HG02970 (cell line): ENCODE measurements around the gene TNIP2.

ENCODE experiments used
- ATAC-seq: cut with Tn5 transposase; IDR thresholded peaks from one replicate; pipeline ENCODE4 v1.9.1; 2021; ENCODE audit warnings: mild to moderate bottlenecking, moderate library complexity, moderate number of reproducible peaks; ENCODE audit not compliant: unreplicated experiment, low FRiP score

The TNIP2 gene

DNA sequence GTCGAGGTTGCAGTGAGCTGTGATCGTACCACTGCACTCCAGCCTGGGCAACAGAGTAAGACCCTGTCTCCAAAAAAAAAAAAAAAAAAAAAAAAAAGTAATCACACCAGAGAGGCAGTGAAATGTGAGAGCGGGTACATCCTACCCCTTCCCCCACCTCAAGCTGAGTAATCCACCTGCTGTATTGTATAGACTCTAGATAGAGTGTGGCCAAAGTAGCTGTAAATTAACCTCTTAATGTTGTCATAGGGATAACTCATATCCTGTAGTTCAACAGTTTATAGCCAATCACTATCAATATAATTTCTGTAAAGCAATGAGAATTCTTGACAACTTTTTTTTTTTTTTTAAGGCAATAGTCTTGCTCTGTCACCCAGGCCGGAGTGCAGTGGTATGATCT is 30.8 kb downstream of the TNIP2 start:
- ATAC-seq: no peak

DNA sequence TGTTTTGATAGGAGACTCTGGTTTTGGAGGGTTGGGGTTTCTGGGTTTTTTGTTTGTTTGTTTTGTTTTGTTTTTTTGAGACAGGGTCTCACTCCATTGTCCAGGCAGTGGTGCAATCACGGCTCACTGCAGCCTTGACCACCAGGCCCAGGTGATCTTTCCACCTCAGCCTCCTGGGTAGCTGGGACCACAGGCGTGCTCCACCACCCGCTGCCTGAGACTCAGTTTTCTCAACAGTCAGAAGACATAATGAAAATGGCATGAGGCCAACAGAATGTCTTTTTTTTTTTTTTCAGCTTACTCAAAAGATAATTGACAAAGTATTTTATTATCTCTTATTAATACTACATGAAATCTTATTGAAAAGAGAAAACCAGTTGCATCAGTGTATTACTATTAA is 32.4 kb downstream of the TNIP2 start:
- ATAC-seq: no peak

DNA sequence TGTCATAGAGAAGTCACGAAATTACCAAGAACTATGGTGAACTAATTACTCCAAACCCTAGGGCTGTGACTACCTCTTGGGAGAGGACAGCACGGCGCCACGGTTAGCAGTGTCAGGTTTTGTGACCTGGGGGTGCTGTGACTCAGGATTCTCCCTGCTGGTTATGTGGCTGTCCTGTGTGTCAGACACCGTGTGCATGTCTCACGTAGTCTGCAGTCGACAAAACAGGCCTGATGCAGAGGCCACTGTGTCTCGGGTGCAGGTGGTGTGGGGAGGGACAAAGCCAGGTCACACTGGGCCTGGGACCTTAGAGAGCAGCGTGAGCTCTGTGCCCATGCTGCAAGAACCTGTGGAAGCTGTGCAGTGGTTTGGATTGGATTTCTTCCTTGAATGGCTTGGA is 34.1 kb downstream of the TNIP2 start:
- no peak for ATAC-seq

DNA sequence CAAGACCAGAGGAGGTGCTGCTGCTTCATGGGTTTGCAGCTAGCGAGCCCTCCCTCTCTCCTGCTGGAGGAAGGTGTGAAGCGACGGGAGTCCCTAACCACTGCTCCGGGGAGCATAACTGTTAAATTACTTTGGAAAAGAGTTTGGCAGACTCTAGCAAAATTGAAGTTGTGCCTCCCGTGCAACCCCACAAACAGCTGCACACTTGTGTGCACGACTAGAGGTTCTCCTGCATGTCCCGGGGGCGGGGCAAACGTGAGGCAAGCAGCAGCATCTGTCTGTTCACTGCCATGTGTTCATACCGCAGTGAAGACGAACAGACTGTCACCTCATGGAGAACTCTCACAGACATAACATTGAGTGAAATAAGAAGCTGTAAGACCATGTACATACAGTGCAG is 34.5 kb downstream of the TNIP2 start:
- no peak for ATAC-seq

DNA sequence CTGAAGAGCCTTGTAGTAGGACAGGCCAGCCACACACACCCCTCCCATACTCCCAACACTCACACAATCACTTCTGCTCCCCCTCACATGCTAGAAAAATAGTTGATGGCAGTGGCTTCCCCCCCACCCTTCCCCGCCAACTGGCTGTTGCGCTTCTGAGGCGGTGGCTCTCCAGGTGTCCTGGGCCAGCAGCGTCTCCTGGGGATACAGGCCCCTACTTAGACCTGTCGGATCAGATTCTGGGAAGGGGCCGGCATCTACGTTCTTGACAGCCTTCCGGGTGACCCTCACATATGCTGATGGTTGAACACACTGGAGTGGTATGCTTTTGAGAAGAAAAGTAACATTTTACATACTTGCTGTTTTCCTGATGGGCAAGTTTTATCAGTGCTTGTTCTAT is 39.9 kb downstream of the TNIP2 start:
- ATAC-seq: no peak

DNA sequence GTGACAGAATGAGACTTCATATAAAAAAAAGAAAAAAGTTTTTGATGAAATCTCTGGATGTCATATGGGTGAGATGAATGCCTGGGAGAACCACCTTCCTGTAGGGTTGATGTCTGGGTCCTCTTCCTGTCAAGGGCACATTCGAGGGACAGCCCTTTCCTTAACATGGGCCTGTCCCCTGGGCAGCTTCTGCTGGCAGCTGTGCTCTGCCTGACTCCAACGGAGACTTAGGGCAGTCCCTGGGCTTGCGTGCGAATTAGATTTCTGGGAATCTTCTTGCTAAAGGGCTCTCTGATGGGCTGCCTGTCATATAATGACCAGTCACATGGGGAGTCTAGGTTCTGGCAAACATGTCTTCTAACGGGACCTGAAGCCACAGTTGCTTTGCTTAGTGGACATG is 40.7 kb downstream of the TNIP2 start:
- ATAC-seq: no peak

DNA sequence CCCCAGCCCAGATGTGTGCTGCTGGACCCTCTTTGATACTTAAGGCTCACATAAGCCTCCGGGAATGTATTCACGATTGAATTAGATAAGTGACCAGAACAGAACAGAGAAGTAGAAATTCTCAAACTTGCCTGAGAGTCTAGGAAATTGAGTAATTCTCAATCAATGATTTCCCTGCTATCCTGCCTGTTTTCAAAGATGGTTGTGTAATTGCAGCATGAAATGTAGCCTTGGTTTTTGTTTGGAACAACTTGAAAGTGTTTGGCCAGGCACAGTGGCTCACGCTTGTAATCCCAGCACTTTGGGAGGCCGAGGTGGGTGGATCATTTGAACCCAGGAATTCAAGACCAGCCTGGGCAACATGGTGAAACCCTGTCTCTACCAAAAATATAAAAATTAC is 41.2 kb downstream of the TNIP2 start:
- ATAC-seq: no peak

DNA sequence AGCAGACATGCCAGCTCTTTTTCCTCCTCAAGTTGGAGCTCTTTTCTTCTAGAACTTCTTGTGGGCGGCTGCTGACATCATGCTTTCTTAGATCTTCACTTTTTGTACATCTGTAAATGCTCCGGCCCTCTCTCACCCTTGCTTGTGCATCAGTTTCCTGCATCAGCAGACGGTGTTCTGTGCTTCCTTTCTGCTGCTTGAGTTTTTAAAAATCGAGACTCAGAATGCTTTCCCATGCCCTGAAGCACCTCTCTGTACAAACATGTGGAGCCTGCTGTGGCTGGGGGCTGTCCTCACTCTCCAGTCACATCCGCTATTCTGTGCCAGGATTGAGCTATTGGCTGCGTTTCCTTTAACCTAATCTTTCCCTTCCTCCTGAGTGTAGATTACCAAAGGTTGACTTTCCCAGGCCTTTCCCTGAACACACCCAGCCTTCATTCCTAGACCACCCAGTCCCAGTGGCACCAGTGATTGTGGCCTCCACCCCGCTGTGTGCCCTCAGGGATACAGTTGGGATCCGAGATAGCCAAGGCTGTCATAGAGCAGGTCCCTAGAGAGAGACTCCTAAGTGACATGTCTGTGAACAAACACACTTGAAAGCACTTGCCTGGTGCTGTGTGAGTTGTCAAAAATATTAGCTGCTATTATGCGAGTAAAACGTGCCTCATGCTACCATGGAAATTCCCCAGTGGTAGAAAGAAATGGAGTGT is 41.9 kb downstream of the TNIP2 start:
- ATAC-seq: no peak

DNA sequence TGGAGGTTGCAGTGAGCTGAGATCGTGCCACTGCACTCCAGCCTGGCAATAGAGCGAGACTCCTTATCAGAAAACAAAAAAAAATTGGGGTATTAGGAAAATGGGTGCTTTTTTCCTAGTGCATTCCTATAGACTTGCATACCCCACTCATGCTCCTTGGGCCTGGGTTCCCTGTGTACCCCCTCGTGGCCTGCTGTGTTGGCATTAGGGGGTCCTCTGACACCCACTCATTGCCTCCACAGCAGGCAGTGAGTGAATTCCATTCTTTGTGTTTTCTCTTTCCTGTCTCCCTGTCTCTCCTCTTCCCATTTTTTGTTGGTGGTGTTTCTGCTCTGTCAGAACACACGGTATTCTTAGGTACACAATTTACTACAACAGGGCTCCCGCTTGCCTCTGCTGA is 42.8 kb downstream of the TNIP2 start:
- ATAC-seq: no peak

DNA sequence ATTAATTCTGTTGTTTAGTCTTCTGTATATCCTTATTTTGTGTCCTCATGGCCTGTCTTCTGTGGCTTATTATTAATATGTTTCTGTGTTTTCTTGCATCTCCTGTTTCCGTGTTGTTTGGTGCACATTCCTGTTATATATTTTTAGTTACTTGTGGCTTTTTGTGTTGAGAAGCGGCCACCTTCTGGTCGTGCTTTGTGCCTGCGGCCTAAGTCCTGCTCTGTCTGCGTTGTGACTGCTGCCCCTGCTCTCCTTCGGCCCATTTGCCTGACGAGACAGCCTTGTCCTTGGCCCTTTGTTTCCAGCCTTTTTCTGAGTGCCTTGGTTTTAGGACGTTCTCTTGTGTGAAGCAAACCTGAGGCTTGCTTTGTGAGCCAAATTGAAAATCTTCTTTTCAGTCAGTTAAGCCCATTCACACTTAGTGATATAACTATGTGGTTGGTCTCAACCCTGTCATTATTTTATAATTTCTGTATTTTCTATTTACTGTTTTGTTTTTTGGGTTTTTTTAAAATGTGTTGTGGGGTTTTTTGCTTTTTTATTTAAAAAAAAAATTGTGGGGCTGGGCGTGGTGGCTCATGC is 43.8 kb downstream of the TNIP2 start:
- no peak for ATAC-seq

DNA sequence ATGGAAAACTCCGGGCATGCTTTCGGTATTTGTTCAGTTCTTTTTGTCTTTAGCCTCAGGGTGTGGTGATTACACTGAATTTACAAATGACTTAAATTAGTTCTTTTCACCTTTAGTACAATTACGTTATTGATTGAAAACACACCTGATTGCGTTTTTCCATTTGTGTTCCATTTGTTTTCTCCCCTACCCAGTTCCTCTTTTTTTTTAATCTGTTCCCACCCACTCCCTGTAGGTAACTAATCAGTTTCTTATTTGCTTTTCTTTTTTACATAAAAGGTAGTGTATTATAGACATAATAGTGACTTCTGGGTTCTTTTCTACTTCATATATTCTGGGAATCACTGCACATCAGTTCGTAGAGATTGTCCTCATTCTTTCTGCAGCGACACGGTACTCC is 53.4 kb downstream of the TNIP2 start:
- no peak for ATAC-seq

DNA sequence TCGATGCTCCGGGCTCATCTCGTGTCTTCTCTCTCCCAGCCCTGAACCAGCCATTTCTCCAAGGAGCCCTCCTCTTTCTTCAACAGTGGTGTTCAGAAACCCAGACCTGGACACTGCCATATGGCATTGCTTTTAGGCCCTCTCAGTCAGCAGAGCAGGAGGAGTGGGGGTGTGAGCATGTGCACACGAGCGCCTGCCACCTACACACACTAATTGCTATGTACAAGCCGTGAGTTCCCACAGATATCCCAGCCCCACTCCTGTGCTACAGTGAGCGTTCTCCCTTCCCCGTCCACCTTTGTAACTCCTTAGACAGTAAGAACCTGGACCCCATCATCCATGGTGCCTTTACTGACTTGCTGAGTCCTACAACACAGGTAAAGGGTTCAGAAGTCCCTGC is 53.8 kb downstream of the TNIP2 start:
- no peak for ATAC-seq

DNA sequence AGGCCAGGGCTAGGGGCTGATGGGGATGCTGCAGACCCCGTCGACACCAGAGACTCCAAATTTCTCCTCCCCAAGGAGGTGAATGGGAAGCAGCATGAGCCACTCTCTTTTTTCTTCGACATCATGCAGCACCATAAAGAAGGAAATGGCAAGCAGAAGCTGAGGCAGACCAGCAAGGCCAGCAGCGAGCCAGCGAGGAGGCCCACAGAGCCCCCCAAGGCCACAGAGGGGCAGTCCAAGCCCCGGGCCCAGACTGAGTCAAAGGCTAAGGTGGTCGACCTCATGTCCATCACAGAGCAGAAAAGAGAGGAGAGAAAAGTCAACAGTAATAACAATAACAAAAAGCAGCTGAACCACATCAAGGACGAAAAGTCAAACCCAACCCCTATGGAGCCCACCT is 56.1 kb downstream of the TNIP2 start:
- ATAC-seq: no peak

DNA sequence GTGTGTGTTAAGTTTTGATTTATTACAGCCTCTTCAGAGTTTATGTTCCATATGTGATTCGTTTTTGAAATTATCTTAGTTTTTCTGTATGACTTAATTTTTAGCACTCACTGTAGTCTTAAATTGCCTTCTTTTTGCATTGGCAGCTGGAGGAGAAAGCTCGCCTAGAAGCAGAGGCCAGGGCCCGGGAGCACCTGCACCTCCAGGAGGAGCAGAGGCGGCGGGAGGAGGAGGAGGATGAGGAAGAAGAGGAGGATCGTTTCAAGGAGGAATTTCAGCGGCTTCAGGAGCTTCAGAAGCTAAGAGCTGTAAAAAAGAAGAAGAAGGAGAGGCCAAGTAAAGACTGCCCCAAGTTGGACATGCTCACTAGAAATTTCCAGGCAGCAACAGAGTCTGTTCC is 56.6 kb downstream of the TNIP2 start:
- no peak for ATAC-seq

DNA sequence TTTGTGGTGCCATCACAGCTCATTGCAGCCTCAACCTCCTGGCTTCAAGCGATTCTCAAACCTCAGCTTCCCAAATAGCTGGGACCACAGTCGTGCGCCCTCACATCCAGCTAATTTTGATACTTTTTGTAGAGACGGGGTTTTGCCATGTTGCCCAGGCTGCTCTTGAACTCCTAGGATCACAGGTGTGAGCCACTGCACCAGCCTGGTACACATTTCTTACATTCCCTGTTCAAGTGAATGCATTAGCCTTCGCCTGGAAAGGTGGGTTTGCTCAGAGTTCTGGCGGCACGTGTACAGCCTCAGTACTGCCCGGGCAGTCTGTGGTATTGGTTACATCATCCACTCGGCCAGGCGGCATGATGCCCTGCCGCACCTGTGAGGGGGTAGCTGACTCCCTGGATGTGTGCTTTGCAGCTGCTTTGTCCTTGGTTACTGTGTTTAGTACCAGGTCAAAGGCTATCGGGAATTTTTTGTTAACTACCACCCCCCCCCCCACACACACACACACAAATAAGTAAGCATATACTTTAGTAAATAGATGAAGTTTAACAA is 57.1 kb downstream of the TNIP2 start:
- no peak for ATAC-seq

DNA sequence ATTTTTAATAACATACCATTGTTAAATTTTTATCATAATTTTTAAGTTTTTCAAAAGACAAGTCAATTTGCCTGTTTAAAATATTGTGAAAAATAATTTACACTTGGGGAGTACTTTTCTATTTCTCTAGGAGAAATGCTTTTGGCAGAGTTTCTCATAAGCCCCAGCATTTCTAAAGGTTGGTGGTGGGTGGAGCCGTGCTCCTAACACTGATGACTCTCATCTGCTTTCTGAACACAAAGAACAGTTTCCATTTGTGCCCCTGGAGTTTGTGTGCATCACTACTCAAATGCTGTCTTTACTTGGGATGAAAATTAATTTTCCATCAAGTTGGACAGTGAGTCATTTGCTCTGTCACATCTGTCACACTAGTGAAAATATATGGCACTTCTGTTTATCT is 57.6 kb downstream of the TNIP2 start:
- ATAC-seq: no peak

DNA sequence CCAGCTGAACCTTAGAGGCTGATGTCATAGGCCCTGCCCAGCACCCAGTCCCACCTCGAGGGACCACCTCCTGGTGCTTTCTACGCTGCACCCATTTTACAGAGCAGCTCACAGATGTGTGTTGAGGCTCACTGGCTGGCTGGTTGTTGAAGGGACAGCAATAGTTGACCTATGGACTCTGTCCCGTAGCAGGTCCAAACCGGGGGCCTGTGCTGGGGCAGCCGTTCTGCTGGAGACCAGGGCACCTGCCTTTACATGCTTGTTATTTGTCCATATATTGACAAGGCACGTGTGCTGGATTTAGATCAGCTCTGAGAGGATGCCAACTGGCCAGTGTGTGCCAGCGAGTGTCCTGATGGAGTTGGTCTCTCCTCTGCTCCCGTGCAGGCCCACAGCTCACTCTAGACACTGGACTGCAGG is 58.1 kb downstream of the TNIP2 start:
- no peak for ATAC-seq

DNA sequence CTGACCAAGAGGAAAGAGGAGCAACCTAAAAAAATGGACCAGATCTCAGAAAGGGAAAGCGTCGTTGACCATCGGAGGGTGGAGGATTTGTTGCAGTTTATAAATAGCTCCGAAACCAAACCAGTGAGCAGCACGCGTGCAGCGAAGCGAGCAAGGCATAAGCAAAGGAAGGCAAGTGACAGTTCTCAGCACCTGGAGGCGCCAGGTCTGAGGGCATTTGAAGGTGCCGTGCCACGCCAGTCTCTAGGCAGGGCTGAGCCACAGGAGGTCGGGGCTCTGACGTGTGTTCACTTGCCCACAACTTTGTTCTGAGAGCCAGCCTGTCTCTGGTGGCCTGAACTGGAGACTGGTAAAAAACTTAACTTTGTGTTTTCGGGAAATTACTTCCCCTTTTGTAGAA is 59.7 kb downstream of the TNIP2 start:
- peak; percentile 84 for ATAC-seq

DNA sequence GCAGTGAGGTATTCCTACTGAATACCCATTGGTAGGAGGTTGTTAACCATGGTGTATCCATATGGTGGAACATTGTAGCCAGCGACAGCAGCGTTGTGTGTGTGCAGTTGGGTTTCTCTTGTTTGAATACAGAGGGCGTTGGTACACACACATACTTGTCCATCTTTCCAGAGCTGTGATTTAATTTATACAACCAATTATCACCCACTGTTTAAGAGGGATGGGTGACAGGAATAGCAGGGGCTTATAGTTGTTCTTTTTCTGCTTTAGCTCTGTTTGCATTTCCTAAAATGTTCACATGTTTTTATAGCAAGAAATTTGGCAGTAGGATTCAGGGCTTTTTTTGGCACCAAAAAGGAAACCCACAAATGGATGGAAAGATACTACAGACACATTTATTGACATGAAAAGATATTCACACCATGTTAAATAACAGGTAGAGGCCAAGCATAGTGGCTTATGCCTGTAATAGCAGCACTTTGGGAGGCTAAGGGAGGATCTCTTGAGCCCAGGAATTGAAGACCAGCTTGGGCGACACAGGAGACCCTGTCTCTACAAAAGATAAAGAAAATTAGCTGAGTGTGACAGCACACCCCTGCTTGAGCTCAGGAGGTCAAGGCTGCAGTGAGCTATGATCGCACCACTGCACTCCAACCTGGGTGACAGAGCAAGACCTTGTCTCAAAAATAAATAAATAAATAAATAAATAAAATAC is 60.6 kb downstream of the TNIP2 start:
- ATAC-seq: no peak

DNA sequence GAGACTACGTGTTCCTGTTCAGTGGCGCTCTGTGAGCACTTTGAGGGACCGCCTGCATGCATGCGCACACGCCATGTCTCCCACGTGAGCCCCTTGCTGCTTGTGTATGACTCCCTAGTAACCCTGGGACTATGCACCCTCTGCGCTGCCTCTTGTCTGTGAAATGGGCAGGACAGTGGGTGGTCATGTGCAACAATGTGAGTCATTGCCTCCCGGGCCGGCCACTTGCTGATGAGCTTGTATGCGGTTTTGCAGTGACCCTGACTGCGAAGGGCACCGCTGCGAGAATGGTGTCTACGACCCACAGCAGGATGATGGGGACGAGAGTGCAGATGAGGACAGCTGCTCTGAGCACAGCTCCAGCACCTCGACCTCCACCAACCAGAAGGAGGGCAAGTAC is 61.4 kb downstream of the TNIP2 start:
- no peak for ATAC-seq

DNA sequence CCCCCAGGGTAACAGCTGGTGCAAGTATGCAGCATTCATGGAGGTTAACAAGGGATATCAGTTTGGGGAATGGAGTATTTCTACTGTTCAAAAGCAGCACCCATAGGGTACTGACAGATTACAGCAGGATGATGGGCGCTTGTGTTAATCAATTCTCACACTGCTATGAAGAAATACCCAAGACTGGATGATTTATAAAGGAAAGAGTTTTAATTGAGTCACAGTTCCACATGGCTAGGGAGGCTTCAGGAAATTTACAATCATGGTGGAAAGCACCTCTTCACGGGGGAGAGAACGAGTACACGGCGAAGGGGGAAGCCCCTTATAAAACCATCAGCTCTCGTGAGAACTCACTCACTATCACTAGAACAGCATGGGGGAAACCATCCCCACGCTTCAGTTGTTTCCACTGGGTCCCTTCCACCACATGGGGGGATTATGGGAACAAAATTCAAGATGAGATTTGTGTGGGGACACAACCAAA is 64.1 kb downstream of the TNIP2 start:
- no peak for ATAC-seq
